NCI-H146 treated with DMSO at 0.1 percent for 48 hours (cell line): ENCODE data around the gene ACSS3.

ENCODE experiments used
- DNase-seq: peaks from one replicate; lab custom pipeline; 2025; ENCODE audit not compliant: unreplicated experiment; lab: John Stamatoyannopoulos, UW

ACSS3 gene

DNA sequence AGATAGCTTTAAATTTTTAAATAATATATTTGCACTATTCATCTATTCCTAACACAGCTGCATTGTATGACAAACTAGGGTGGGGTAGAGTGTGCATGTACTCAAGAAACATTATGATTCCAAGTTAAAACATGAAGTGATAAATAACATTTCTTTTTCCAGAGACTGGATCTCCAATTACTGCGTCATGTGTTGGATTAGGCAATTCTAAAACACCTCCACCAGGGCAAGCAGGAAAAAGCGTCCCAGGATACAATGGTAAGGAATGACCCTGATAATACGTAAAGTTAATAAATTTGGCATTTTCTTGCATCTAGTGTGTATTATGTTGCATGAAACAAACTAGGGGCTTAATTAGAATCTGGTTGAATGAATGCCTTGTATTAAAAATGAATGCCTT, 138.9 kb downstream of the ACSS3 start:
- no peak for DNase-seq

DNA sequence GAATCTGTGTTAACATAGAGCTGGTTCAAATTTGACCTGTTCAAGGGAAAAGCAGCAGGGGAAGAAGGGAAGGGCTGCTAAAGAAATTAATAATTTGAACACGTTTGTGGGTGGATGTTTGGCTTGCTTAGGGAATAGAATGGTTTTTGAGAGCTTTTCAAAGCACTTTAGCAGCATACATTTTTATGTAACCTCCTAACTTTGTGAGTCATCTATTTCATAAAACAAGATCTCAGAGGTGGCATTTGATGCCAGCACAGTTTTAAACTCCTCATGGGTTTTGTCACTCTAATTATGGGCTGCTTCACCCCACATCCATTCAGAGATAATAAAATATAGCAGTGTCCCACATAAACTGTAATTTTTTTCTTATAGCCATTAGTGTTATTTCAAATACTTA, 143.8 kb downstream of the ACSS3 start:
- no peak for DNase-seq

DNA sequence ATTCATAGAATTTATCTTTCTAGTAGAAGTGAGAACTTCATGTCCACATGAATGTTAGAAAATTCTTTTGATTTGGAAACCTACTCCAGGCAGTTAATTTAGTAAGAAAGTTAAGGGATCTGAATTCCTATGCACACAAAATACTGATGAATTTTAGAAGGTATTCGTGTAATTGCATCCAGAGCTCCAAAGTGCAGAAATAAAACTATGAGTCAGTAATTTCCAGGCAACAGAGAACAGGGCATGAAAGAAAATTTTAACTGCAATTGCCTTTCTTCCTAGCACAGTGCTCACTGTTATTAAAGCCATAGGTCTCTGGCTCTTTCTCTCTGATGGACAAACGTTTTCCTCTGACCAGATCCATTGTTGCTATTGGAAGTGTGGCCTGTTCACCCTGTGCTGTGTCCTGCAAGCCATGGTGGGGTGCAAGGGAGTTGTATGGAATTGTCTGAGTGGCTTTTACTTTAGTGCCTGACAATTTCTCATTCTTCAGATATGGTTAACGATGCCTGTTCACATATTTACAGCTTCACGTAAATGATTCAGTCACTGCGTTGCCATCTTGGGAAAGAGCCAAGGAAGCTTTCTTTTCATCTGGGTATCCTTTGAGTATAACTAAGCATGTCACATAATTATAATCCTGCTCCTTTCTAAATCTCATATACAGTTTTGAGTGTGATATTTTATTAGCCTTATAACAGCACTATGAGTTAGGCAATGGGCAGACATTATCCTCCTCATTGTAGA, 145.1 kb downstream of the ACSS3 start:
- no peak for DNase-seq

DNA sequence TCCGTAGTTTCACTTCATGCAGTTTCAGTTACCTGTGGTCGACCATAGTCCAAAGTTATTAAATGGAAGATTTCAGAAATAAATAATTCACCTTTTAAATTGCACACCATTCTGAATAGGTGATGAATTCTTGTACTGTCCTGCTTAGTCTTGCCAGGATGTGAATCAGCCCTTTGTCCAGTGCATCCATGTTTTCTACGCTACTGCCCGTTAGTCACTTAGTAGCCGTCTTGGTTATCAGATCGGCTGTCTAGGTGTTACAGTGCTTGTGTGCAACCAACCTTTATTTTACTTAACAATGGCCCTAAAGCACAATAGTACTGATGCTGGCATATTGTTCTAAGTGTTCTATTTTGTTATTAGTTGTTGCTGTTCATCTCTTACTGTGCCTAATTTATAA, 146.7 kb downstream of the ACSS3 start:
- no peak for DNase-seq

DNA sequence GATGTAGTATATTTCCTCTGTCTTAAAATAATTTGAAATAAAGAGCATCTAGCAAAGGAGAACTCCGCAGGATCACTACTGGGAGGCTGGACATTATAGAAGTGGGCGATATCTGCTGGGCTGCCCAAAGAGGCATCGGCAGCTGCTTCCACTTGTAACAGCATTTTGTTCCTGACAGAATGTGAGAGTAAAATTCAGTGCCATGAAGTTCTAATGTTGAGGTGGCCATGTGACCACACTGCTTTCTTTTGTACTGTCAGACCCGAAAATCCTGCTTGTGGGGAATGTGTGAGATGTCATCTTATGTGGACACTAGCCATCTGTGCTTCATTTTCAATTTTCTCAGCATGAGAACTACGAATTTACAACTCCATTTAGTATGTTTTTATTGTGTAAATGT, 151.9 kb downstream of the ACSS3 start:
- DNase-seq: peak; percentile 67

DNA sequence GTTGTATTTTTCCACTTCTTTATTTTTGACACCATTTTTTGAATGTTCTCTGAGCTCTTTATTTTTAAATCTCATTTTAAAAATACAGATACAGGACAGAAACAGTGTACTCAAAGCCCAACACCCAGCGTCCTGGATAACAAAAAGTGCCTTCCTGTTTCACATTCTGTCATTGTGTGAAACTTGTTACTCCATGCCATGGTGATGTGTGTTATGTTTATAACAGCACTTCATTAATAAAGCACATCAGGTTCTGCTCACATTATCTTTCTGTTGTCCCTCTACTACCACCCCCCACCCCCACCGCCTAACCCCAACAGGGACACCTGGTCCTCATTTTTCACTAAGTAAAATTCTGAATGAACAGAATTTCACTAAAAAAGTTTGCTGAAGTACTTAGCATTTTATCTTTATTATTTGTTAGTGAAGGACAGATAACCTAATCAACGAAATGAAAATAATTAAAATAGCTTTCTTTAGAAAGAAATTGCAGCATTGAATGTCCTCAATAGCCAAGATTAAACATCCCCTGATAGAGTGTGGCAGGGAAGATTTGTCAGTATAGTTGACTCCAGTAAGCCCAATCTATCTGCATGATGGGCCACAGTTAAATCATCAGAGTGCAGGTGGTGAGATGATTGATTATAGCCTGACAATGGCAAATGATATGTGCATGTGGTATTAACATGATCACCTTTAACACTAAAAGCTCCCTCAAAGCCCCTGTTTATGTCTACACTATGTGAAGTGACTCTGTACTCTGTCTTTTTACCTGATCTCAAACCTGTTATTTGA, 153.9 kb downstream of the ACSS3 start:
- peak; percentile 89 for DNase-seq

DNA sequence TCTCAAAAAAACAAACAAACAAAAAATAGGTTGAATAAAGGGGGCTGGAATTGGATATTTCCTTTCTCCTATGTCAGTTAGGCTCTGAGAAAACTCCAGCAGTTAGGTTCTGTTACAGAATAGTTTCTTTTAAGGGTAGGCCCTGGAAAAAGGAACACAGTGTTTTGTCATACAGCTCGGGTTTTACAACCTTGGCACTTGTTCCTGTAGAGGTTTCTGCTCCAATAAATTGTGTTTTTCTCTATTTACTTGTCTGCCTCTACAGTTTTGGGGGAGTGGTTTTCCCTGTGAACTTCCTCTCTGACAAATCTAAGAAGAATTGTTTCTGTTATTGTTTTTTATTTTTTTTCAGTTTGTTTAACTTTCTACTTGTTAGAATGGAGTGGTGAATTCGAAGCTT, 167.6 kb downstream of the ACSS3 start:
- DNase-seq: no peak

DNA sequence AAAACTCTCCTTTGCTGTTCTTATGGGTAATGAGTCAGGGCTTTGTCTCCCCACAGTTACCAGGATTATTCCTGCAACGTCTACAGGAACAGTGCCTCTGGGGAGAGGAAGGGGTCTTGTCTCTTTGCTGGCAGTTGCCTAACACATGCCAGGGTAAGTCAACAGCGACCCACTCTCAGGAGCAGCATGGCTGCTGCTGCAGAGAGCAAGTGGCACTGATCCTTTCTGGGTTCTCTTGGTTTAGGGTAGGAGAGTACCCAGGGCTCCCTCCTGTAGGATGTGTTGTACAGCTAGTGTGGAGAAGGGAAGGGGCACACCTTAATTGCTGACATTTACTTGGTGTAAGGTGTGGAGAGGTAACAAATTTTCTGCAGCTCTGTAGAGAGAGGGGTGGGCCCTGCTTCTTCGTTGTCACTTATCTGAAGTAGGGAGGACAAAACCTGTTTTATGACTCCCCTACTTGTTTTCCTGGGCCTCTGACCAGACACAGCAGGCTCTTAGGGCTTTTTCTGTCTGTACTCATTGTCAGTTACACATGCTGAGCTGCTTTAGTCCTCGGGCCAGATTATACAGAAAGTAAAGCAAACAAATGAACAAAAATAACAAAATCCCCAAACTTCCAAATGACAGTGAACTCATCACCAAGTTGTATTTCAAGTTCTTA, 168.2 kb downstream of the ACSS3 start:
- DNase-seq: peak; percentile 70

DNA sequence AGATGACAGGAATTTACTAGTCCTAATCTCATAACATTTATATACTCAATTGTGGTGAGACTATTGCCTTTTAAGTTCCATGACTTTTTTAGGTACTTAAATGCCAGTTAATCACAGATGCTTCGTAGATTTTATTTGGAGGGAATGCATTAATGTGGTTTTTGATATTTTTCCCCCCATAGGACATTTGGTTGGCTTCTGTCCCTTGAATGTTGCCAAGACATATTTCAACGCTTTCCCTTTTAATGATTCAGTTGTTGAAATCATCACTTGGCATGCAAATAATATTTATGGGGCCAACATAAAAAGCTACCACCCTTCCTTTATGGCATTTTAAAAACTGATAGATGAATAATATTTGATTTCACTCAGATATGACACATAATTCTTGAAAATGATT, 172.1 kb downstream of the ACSS3 start:
- DNase-seq: no peak

DNA sequence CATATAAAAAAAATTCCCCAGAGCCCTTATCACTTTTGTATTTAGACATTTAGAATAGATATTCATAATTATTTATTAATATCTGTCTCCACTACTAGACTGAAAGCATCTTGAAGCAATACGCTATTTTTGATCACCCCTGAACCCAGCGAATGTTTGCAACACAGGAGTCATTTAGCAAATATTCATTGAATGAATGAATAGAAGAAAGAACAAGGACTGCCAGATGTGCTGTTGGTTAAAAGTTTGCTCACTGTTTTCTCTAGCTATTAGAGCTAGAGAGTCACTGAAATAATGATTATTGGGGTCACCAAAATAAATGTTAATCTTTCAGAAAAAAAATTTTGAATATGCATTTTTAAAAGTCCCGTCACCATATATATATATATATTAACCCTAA, 174.3 kb downstream of the ACSS3 start:
- DNase-seq: no peak

DNA sequence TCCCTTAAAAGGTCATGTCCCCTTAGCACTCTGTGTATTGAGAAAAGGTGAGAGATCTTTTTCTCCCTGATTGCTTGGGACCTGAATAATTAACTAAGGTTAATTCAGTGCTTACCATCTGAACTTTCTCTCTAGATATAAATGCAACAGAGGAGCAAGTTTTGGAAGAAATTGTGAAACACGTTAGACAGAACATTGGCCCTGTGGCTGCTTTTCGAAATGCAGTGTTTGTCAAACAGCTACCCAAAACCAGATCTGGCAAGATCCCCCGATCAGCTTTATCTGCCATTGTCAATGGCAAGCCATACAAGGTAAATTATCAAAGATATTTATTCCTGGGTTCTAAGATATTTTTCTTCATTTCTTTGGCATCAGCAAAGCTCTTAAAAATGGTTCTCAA, 175.5 kb downstream of the ACSS3 start:
- no peak for DNase-seq

DNA sequence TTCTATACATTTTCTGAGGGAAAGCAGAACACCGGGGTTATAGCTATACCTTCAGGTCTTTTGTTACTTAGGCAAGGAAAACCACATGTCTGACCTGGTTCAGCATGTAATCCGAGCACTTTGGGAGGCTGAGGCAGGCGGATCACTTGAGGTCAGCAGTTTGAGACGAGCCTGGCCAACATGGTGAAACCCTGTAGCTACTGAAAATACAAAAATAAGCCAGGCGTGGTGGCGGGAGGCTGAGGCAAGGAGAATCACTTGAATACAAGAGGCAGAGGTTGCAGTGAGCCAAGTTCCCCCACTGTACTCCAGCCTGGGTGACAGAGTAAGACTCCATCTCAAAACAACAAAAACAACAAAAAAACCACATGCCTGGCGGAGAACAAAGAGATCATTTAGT, 177.6 kb downstream of the ACSS3 start:
- DNase-seq: no peak

DNA sequence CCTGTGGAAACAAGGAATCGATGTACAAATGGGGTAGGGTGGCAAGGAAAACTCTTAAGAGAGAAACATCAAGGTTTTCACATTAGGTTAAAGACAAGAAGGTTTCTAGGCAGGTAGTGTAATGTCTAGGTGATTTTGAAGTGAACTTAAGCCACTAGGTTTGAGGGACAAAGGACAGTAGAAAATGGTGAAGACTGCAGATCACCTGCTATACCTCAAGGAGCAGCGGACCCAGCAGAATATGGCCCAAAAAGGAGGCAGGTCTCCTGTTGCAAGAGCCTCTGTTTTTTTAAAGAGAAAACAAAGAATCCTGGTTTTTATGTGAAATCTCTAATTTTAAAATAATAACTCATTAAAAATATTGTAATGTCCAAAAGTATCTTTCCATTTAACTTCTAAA, 178.1 kb downstream of the ACSS3 start:
- DNase-seq: no peak

DNA sequence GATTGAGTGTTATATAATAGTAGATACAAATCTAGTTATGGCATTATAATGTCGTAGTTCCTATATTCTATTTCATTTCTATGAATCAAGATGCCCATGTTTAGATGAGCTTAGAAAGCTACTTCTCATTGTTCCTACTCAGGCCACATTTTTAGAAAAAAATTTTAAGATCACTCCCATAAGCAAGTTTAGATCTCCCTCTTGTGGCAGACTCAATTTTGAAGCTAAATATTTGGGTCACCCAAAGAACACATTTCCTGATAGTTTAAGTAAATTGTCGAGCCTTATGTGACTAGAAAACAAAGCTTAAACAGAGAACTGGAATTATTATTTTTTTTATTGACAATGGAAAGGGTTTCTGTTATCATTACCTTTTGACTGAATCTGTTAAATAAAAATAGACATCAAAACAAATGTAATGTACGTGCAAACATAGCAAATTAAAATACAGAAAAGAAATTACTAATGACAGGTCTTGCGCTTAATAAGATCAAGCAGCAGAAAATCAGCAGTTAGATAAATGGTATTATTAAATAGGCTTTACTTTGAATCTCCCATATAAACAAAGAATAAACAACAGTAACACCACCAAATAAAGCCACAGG, 180.2 kb downstream of the ACSS3 start:
- DNase-seq: peak; percentile 83

DNA sequence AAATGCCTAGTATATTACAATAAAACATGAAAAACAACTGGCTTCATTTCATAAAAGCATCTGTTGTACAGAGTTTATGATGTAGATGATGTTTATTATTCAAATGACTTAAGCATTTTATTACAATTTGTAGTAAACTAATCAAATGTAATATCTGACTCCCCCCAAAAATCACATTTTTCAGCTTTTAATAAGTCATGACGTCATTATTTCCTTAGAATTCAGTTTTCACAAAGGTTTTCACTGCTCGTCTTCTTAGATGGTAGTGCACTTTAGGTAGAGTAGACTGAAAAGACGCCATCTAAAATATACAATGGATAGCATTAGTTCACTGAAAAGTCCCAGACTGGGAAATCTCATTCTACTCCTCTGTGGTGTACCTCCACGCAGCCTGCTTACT, 181.5 kb downstream of the ACSS3 start:
- DNase-seq: no peak

DNA sequence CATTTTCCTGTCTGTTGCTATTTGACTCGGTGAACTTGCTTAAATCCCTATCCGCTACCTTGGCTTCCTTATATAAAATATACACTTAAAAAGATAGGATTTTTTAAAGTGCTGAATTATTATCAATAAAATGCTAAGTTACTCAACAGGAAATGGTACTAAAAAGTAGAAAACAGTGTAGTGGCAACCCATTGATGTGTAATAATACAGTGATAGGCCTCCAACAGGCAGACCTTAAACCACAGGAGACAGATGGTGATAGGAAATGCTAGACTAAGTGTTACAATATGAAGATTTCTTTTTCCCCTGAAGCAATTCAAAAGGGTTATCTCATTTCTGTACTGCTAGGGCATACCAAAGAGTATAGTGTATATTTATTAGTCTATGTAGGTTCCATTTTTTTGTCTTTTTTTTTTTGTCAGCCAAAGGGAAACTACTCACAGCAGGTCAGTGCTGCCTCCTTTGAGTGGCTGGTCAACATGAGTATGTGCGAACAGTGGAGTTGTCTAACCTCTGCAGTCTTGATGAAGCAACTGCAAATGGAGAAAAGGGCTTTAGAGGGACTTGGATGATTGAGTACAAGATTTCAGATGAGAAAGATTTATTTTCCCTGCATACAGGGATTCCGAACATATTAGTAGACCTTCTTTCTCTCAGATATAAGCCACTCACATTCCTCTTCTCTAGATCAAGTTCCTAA, 183.8 kb downstream of the ACSS3 start:
- DNase-seq: no peak

DNA sequence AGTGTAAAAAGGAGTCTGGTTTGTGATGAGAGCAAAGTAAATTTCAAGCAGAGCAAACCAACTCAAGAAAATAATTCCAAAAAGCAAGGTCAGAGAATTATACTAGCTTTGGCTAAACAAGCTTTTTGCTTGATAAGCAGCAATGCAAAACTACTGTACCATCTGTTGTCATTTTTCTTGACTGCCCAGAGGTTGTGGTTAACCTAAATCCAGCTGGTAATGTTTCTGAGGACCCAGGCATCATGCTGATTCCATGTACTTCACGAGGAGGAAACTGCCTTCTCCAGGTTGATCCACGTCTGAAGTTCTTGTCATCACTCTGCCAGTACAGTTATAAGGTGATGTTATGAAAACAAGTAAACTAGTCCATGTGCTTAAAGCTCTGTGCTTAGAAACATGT, 185.2 kb downstream of the ACSS3 start:
- no peak for DNase-seq

DNA sequence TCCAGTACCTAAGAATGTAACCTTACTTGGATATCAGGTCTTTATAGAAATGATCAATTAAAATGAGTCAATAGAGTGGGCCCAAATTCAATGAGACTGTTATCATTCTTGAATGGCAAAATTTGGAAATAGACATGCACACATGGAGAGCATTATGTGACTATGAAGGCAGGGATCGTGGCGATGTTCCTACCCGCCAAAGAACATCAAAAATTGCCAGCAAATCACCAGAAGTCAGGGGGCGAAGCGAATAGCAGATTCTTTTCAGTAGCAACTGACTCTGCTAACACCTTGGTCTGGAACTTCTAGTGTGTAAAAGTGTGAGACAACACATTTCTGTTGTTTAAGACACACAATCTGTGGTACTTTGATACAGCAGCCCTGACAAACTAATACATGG, 192.5 kb downstream of the ACSS3 start:
- DNase-seq: no peak

DNA sequence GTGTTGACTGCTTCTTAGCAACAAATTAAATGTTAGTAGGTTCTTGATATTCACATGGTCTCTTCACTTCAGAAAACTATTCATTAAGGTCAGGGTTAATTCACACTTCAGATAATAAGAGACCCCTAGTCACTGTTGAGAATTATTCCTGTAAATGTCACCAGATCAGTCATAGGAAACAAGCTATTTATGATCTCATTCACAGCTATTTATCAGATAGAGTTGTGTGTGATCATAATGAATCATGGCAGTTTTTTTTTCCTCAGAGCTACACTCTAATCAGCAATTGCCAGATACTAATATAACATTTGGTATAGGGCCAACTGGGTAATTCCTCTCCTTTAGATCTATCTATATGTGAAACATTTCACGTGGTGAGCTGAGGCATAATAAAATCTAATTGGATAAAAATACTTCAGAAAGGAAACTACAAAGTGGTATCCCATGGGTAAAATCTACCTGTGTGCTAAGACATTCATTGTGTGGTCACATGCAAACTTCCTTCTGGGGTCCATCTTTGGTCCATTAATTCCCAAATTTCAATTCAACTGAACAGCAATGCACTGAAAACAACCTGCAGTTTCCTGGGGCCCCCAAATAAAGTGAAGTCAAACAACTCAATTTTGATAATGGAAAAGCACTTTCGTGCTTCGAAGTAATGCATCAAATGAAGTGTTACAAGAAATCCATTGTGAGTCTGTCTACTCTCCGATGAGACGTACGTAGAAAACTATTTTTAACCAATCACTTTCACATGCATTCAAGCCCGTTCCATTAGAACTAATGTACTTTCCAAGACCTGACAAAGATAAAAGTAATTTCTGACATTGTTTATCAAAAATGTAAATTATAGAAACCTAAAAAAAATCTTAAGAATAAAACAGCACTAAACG, 197.0 kb downstream of the ACSS3 start:
- no peak for DNase-seq

DNA sequence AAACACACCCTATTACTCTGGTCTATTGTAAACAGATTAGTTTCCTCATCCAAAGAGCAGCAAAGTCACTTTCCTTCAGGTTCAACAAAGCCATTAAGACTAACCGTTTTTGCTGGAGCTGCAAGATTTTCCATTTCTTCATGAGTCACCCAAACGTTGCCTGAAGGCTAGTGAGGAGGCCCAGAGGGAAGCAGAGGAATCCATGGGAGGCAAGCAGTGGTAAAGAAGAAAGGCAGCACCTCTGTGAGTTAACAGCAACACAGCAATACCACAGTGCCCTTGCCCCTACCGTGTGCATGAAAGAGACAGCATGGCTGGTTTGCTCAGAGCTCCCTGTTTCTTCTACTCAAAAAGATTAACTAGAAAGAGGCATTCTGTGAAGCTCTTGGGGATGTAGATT, 206.3 kb downstream of the ACSS3 start:
- no peak for DNase-seq
